ENCODE data around the gene SND1.

SND1 gene

GRCh38 chr7:127667017-127667670, 15.2 kb downstream of the SND1 start:
- CTCF ChIA-PET: interaction anchor here (0.6 kb wide), 1 partner anchor 13 kb away, joined by 4 read pairs; no protein-coding TSS in a partner anchor
- H3K4me3 ChIP-seq (ENCODE audit: low read depth, low read length): no peak overlapping the region
- peaks cover 0 to 2% of the 10 kb centered on the region in 2 experiments; a peak in 2 of 3 replicates for H3K36me3 ChIP-seq (ENCODE audit: control insufficient read depth in 2 of 2, insufficient read depth in 1 of 2, low read length in 2 of 2)
- H3K9me3 ChIP-seq (ENCODE audit: control insufficient read depth, insufficient read depth, low read depth, low read length): no peaks in the 10 kb centered on the region
- POLR2A ChIA-PET: no interaction called here
- no peak for TF ChIP-seq ZNF626 (tag by site-specific recombination; IDR thresholded peaks at IDR 0.05)
- TF ChIP-seq ZNF138 (tag by site-specific recombination; IDR thresholded peaks at IDR 0.05; ENCODE audit: borderline replicate concordance): no peak
- TF ChIP-seq ZNF10 (tag by site-specific recombination; IDR thresholded peaks at IDR 0.05): no peak
- no peak for TF ChIP-seq FEZF1 (tag by site-specific recombination; IDR thresholded peaks at IDR 0.05)
- no peak for TF ChIP-seq REST (tag by site-specific recombination; IDR thresholded peaks at IDR 0.05)
- no peak for TF ChIP-seq ZNF324 (tag by site-specific recombination; IDR thresholded peaks at IDR 0.05)
- H3K27ac ChIP-seq (ENCODE audit: extremely low read depth, low read depth, low read length): no peak overlapping the region
- peaks cover 5% of the 10 kb centered on the region for H3K4me1 ChIP-seq (ENCODE audit: control insufficient read depth, insufficient read depth, low read length)

GRCh38 chr7:127667759-127668530, 16.0 kb downstream of the SND1 start:
- Histone ChIP-seq H3K4me3 (ENCODE audit: low read depth, low read length) (no peak overlapping the region), H3K4me1 (ENCODE audit: control insufficient read depth, insufficient read depth, low read length) (peaks cover 5% of the 10 kb centered on the region), H3K9me3 (ENCODE audit: control insufficient read depth, insufficient read depth, low read depth, low read length) (no peaks in the 10 kb centered on the region), H3K36me3 (ENCODE audit: control insufficient read depth in 2 of 2, insufficient read depth in 1 of 2, low read length in 2 of 2) (peaks cover 0 to 2% of the 10 kb centered on the region in 2 experiments; a peak in 2 of 3 replicates), H3K27ac (ENCODE audit: extremely low read depth, low read depth, low read length) (no peak overlapping the region)
- POLR2A ChIA-PET: no interaction called here
- CTCF ChIA-PET: no interaction called here
- TF ChIP-seq ZNF571 (tag by site-specific recombination; IDR thresholded peaks at IDR 0.05) (no peak), AEBP2 (tag by site-specific recombination; IDR thresholded peaks at IDR 0.05; ENCODE audit: borderline replicate concordance) (no peak), ZNF354C (tag by site-specific recombination; IDR thresholded peaks at IDR 0.05; ENCODE audit: borderline replicate concordance, low read depth) (no peak), ZNF621 (tag by site-specific recombination; IDR thresholded peaks at IDR 0.05) (no peak)

- CTCF ChIA-PET: no interaction called here
- no peak overlapping the region for H3K27ac ChIP-seq (ENCODE audit: extremely low read depth, low read depth, low read length)
- no peaks in the 10 kb centered on the region for H3K9me3 ChIP-seq (ENCODE audit: control insufficient read depth, insufficient read depth, low read depth, low read length)
- POLR2A ChIA-PET: no interaction called here
- H3K4me1 ChIP-seq (ENCODE audit: control insufficient read depth, insufficient read depth, low read length): no peaks in the 10 kb centered on the region
- H3K36me3 ChIP-seq (ENCODE audit: control insufficient read depth in 2 of 2, insufficient read depth in 1 of 2, low read length in 2 of 2): peaks cover 0 to 5% of the 10 kb centered on the region in 2 experiments; a peak in 2 of 3 replicates
- H3K4me3 ChIP-seq (ENCODE audit: low read depth, low read length): no peak overlapping the region
- TF ChIP-seq ZBTB44 (tag by site-specific recombination; IDR thresholded peaks at IDR 0.05) (no peak), BCL11B (tag by site-specific recombination; IDR thresholded peaks at IDR 0.05; ENCODE audit: low read depth) (no peak), ZFP37 (tag by site-specific recombination; IDR thresholded peaks at IDR 0.05) (no peak), ZNF571 (tag by site-specific recombination; IDR thresholded peaks at IDR 0.05) (no peak), ZNF366 (tag by site-specific recombination; conservative IDR thresholded peaks at IDR 0.05) (no peak), ZNF266 (tag by site-specific recombination; IDR thresholded peaks at IDR 0.05; ENCODE audit: low read depth) (no peak), ZNF645 (tag by site-specific recombination; IDR thresholded peaks at IDR 0.05) (no peak), ZNF221 (tag by site-specific recombination; IDR thresholded peaks at IDR 0.05; ENCODE audit: borderline replicate concordance) (no peak), ZNF624 (tag by site-specific recombination; IDR thresholded peaks at IDR 0.05) (no peak), ZNF580 (tag by site-specific recombination; IDR thresholded peaks at IDR 0.05) (no peak), ZEB2 (tag by site-specific recombination; IDR thresholded peaks at IDR 0.05) (no peak)
Observed at GRCh38 chr7:127671341-127671740, 19.3 kb downstream of the SND1 start.
